Suprapubic skin (tissue), 4 donors: ENCODE data around the gene FABP7. TPM values are rescaled to one million over a fixed set of nuclear protein-coding genes. Genes with fewer than 3 reads are reported as not detected.
A peak's percentile ranks its signal among the peaks of the same experiment; 100 is the strongest.

Experiments
- DNase-seq, 2 donors: peaks; one replicate each; pipeline ENCODE4 v3.0.0-alpha.2; 2019; ENCODE audit warnings: low spot score in 2 of 2
- H3K27ac ChIP-seq: fragments of 200-600 bp; sonication (generic); one replicate; pipeline ENCODE4 v1.5.1; 2019
- H3K27me3 ChIP-seq: fragments of 200-600 bp; sonication (generic); one replicate; pipeline ENCODE4 v1.5.1; 2019
- H3K36me3 ChIP-seq: fragments of 200-600 bp; sonication (generic); one replicate; pipeline ENCODE4 v1.5.1; 2019
- H3K4me1 ChIP-seq: fragments of 200-600 bp; sonication (generic); one replicate; pipeline ENCODE4 v1.5.1; 2019
- H3K4me3 ChIP-seq: fragments of 200-600 bp; sonication (generic); one replicate; pipeline ENCODE4 v1.5.1; 2019; ENCODE audit warnings: mild to moderate bottlenecking
- H3K9me3 ChIP-seq: fragments of 200-600 bp; sonication (generic); one replicate; pipeline ENCODE4 v1.5.1; 2019
- CTCF ChIP-seq, 2 donors: fragments of 200-600 bp in 1 of 2; fragments of 450-650 bp in 1 of 2; sonication (generic) in 1 of 2; IDR thresholded peaks; one replicate each; pipeline ENCODE4 v1.5.1; 2016 to 2019; ENCODE audit warnings: antibody characterized with exemption in 2 of 2, mild to moderate bottlenecking in 1 of 2, moderate library complexity in 1 of 2
- EP300 ChIP-seq: sonication (generic); formaldehyde crosslinking; IDR thresholded peaks from one replicate; pipeline ENCODE4 v1.6.1; 2017; ENCODE audit warnings: antibody characterized with exemption
- POLR2A ChIP-seq, 2 donors: fragments of 450-650 bp; IDR thresholded peaks; one replicate each; pipeline ENCODE4 v1.6.1; 2017; ENCODE audit warnings: antibody characterized with exemption in 2 of 2, mild to moderate bottlenecking in 2 of 2, moderate library complexity in 2 of 2
- POLR2AphosphoS5 ChIP-seq, 3 donors: sonication (generic); formaldehyde crosslinking; IDR thresholded peaks; one replicate each; pipeline ENCODE4 v1.6.1; 2017; ENCODE audit warnings: antibody characterized with exemption in 3 of 3
- WGBS: methylation state at CpG from one replicate; pipeline ENCODE4 v1.1.5; 2018; 5-methylcytosine and 5-hydroxymethylcytosine counted together
- total RNA-seq, 4 donors: library from RNA; depleted of rRNA; stranded (reverse); fragments of >200 nt; gene quantifications; one replicate each; pipeline ENCODE4 v1.1.0, GENCODE V29; 2016

The FABP7 gene
- total RNA-seq, 4 donors from 2014 or later, result 11.8 to 35.6 (median 22.9) TPM

DNA sequence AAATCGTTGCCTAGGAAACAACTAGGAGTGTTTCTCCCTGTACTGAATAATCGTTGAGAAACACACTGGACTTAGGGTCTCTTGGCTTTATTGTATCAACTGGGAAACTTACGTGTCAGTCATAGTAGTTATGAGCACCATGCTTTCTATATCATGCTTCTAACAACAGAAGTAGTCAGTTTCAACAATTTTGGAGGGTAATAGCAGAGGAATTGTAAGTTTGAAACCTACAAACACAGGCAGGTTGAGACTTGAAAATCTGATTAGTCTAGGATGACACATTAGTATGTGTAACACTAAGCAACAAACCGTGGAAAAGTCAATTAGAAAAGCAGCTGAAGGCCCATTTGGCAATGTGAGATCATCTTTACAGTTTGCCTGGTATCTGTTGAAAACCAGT is 43.9 kb upstream of the FABP7 start:
- Histone ChIP-seq H3K4me3 (no peak overlapping the region), H3K36me3 (no peaks in the 10 kb centered on the region), H3K9me3 (no peaks in the 10 kb centered on the region), H3K4me1 (peaks cover 21% of the 10 kb centered on the region), H3K27me3 (no peaks in the 10 kb centered on the region), H3K27ac (peak overlapping the region; percentile 81)
- DNase-seq, result no peak
- TF ChIP-seq POLR2A (IDR thresholded peaks at IDR 0.05), result no peak
- TF ChIP-seq CTCF (IDR thresholded peaks at IDR 0.05), result no peak
- TF ChIP-seq EP300, result no peak
- WGBS, result 35% methylated on average over 4 of the region's 4 CpGs

DNA sequence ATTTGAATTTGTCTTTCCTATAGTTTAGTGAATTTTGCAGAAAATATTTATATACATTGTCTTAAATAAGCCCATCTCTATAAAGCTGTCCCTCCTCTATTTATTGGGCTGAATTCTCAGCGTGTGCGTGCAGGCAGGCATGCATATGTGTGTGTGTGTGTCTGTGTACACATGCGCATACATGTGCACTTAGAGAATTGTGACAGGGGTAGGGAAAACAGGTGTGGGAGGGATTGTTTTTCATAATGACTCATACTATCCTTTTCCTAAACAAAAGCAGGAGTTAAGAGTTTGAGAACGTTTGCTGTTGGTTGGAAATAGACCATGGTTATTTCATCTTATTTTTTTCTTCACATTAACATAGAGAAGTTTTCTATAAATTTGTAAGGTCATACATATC is 43.4 kb upstream of the FABP7 start:
- Histone ChIP-seq H3K9me3 (no peaks in the 10 kb centered on the region), H3K4me1 (peaks cover 21% of the 10 kb centered on the region), H3K4me3 (no peak overlapping the region), H3K36me3 (no peaks in the 10 kb centered on the region), H3K27me3 (no peaks in the 10 kb centered on the region), H3K27ac (peak overlapping the region; percentile 81)
- 42% methylated on average over 4 of the region's 4 CpGs for WGBS
- TF ChIP-seq CTCF (IDR thresholded peaks at IDR 0.05) (no peak), POLR2A (IDR thresholded peaks at IDR 0.05) (no peak), EP300 (no peak), POLR2AphosphoS5 (IDR thresholded peaks at IDR 0.05) (no peak)
- no peak for DNase-seq

GRCh38 chr6:122736616-122737015 is 42.9 kb upstream of the FABP7 start:
- no peak for DNase-seq
- Histone ChIP-seq H3K4me1 (peaks cover 21% of the 10 kb centered on the region), H3K27ac (peak overlapping the region; percentile 81), H3K9me3 (no peaks in the 10 kb centered on the region), H3K36me3 (no peaks in the 10 kb centered on the region), H3K4me3 (no peak overlapping the region), H3K27me3 (no peaks in the 10 kb centered on the region)
- WGBS, result 31% methylated on average over 3 of the region's 3 CpGs
- TF ChIP-seq POLR2AphosphoS5 (IDR thresholded peaks at IDR 0.05) (no peak), POLR2A (IDR thresholded peaks at IDR 0.05) (no peak), CTCF (IDR thresholded peaks at IDR 0.05) (no peak)

- H3K36me3 ChIP-seq, result no peaks in the 10 kb centered on the region
- WGBS, result 97% methylated on average over 2 of the region's 2 CpGs
- no peak for DNase-seq
Observed at GRCh38 chr6:122740091-122740490, 39.4 kb upstream of the FABP7 start.

GRCh38 chr6:122740936-122741335 is 38.6 kb upstream of the FABP7 start:
- Histone ChIP-seq H3K36me3 (no peaks in the 10 kb centered on the region), H3K4me3 (no peak overlapping the region), H3K9me3 (no peaks in the 10 kb centered on the region), H3K27ac (no peak overlapping the region), H3K27me3 (no peaks in the 10 kb centered on the region), H3K4me1 (peaks cover 12% of the 10 kb centered on the region)
- TF ChIP-seq CTCF (IDR thresholded peaks at IDR 0.05), result no peak
- no peak for TF ChIP-seq EP300
- TF ChIP-seq POLR2A (IDR thresholded peaks at IDR 0.05), result no peak
- TF ChIP-seq POLR2AphosphoS5 (IDR thresholded peaks at IDR 0.05), result no peak
- DNase-seq, result no peak
- 95% methylated on average over 2 of the region's 2 CpGs for WGBS

More at GRCh38 chr6:122740091-122740490, 39.4 kb upstream of the FABP7 start:
- Histone ChIP-seq H3K27me3 (no peaks in the 10 kb centered on the region), H3K4me3 (no peak overlapping the region), H3K9me3 (no peaks in the 10 kb centered on the region), H3K4me1 (peaks cover 18% of the 10 kb centered on the region), H3K27ac (no peak overlapping the region)
- TF ChIP-seq POLR2AphosphoS5 (IDR thresholded peaks at IDR 0.05) (no peak), CTCF (IDR thresholded peaks at IDR 0.05) (no peak), EP300 (no peak), POLR2A (IDR thresholded peaks at IDR 0.05) (no peak)
